NCI-H2227 treated with DMSO at 0.1 percent for 48 hours (cell line): ENCODE data around the gene CCDC124.
"Not testable (repeated sequence)": the region's sequence is repeated elsewhere in the genome, so short reads cannot be mapped to it uniquely, and the experiment has no call there.

Experiments used
- DNase-seq: peaks from one replicate; lab custom pipeline; 2025; lab: John Stamatoyannopoulos, UW

Gene CCDC124

GRCh38 chr19:17986569-17986968 is 53.8 kb downstream of the CCDC124 start:
- not testable (repeated sequence) for DNase-seq

- DNase-seq: no peak
These were observed 55.3 kb downstream of the CCDC124 start for GRCh38 chr19:17988161-17988560.

GRCh38 chr19:17989425-17990094 is 56.7 kb downstream of the CCDC124 start:
- DNase-seq: no peak

- no peak for DNase-seq
These were observed 60.4 kb downstream of the CCDC124 start for GRCh38 chr19:17993076-17993813.
